ENCODE results near the gene PDE8A. TPM values are rescaled to one million over a fixed set of nuclear protein-coding genes. Genes with fewer than 3 reads are reported as not detected.

Gene PDE8A
- total RNA-seq, 3 donors from 2014 or later, result 16.9 to 17.9 (median 17.8) TPM

Other genes with a start within 250 kb of the PDE8A start
- 10 to 100 TPM; 28.7 to 30.6 (median 30.5) TPM for gene ZNF592, start 233.3 kb upstream of the PDE8A start, total RNA-seq
- gene ALPK3, start 164.5 kb upstream of the PDE8A start, total RNA-seq, result under 1 TPM; 0.05 to 0.13 (median 0.11) TPM
- gene SLC28A1, start 97.2 kb upstream of the PDE8A start, total RNA-seq, result not detected

All from activated T-cell treated with anti-CD3 and anti-CD28 coated beads, Interleukin-2, amount 50 U/mL, for 4 hours (primary cell).